GM18520 (cell line): ENCODE data around the gene GNB2.
"Not testable (repeated sequence)": the region's sequence is repeated elsewhere in the genome, so short reads cannot be mapped to it uniquely, and the experiment has no call there.

Experiments
- ATAC-seq: cut with Tn5 transposase; IDR thresholded peaks from one replicate; pipeline ENCODE4 v1.9.1; 2021; ENCODE audit not compliant: unreplicated experiment

GNB2 gene

DNA sequence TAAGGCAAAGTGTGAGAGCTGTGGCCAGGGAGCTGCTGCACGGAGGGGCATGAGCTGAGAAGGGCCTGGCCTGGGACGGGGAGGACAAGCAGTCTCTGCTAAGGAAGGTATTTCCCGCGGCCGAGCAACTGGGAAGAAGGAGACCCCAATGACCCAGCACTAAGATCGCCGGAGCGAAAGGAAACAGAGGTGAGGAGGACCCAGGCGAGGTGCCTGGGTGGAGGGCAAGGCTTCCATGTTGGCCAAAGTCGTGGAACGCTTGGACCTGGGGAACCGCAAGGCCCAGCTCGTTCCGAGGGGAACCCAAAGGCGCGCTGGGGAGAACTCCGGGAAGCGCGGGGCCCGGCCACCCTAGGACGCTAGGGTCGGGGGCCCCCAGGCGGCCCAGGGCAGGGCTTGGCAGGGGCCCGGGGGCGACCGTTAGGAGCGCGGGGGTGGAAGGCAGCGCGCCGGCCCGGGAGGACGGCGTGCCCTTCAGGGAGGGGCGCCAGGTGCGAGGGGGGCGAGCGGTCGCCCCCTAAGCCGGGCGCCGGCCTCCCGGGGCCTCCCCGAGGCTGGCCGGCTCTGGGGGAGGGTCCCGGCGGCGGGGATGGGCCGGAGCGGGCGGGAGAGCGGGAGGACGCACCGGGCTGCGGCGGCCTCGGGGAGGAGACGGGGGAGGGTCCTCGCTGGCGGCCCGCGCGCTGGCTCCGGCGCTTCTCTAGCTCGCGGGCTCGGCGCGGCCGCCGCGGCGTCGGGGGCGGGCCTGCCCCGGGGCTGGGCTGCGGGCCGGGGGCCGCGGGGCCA, 20.0 kb downstream of the GNB2 start:
- peak; percentile 17 for ATAC-seq

GRCh38 chr7:100694098-100694745, 20.7 kb downstream of the GNB2 start, which contains the start of gene GIGYF1:
Gene GIGYF1 (minus strand): TSS chr7:100694250. CDS start chr7:100688238, 6,012 bp downstream.
- ATAC-seq: peak; percentile 45

DNA sequence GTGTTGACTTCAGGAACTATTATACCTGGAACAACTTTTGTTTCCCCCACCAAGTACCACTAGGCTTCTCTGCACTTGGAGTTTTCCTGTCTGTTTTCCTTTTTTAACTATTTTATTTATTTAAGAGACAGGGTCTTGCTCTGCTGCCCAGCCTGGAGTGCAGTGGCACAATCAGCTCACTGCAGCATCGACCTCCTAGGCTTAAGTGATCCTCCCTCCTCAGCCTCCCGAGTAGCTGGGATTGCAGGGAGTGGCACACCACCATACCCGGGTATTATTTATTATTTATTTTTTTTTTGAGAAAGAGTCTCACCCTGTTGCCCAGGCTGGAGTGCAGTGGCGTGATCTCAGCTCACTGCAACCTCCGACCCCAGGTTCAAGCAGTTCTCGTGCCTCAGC, 22.6 kb downstream of the GNB2 start:
- ATAC-seq: no peak

- ATAC-seq: no peak
These were observed 25.5 kb downstream of the GNB2 start for GRCh38 chr7:100699018-100699417.

- not testable (repeated sequence) for ATAC-seq
These were observed 27.5 kb downstream of the GNB2 start for GRCh38 chr7:100701089-100701488.

- ATAC-seq: peak; percentile 34
These were observed 31.8 kb downstream of the GNB2 start for GRCh38 chr7:100705320-100705752.

DNA sequence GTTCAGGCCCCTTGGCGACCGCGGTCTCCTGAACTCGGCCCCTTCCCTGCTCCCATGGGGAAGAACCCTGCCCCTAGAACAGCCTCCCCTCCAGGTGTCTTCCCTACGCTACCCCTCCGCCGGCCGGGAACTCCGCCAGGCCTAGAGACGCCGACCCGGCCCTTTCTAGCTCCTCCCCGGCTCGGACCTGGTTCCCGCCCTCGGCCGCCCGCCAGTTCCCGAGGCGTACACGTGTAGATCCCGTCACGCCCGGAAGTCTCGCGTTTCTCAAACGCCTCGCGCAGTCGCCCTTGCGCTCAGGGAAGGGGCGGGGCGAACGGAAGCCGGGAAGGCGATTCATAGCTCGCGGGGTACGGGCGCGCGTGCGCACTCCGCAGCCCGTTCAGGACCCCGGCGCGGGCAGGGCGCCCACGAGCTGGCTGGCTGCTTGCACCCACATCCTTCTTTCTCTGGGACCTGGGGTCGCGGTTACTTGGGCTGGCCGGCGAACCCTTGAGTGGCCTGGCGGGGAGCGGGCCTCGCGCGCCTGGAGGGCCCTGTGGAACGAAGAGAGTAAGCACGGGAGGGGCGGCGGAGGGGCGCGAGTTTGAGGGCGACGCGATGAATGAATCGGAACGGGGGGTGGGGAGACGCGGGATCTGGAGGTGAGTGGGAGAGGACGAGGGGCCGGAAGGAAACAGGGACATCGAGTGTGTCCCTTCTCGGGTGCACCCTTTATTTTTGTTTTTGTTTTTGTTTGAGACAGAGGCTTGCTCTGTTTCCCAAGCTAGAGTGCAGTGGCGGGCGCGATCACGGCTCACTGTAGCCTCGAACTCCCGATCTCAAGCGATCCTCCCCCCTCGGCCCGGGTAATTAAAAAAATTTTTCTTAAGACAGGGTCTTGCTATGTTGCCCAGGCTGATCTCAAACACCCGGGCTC, 32.5 kb downstream of the GNB2 start, which contains the start of gene POP7:
Gene POP7 (plus strand): TSS at position 369 of the 919 bp plus-strand sequence. CDS start 710 bp downstream, outside the sequence.
- peak; percentile 86 for ATAC-seq

- ATAC-seq: no peak
These were observed 33.3 kb downstream of the GNB2 start for GRCh38 chr7:100706672-100707311.

DNA sequence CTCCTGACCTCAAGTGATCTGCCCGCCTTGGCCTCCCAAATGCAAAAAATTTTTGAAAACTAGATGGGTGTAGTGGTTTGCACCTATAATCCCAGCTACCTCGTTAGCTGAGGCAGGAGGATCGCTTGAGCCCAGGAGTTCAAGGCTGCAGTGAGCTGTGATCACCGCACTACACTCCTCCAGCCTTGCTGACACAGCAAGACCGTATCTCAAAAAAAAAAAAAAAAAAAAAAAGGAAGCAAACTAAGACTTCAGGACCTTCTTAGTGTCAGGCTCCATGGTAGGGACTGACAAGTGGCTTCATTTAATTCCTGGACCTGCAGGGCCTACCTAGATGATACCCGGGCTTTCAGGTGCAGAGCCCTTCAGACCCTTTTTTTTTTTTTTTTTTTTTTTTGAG, 34.9 kb downstream of the GNB2 start:
- ATAC-seq: no peak

DNA sequence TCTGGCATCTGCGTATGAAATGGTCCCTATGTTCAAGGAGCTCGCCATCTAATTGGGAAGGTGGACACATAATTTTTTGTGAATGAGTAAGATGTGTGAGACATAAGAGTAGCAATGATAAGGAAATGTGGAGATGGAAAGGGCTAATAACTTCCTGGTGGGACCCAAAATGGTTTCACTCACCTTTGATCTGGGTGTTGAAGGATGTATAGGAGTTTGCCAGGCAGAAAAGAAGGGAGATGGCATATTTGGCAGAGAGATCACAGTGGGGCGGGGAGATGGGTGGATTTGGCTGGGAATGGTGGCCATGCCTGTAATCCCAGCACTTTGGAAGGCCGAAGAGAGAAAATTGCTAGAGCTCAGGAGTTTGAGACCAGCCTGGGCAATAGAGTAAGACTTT, 36.9 kb downstream of the GNB2 start:
- no peak for ATAC-seq

GRCh38 chr7:100711369-100711768, 37.8 kb downstream of the GNB2 start:
- ATAC-seq: no peak

- no peak for ATAC-seq
These were observed 41.2 kb downstream of the GNB2 start for GRCh38 chr7:100714725-100715124.

GRCh38 chr7:100717073-100717472, 43.5 kb downstream of the GNB2 start:
- not testable (repeated sequence) for ATAC-seq

GRCh38 chr7:100719523-100720278, 46.2 kb downstream of the GNB2 start:
- ATAC-seq: no peak

DNA sequence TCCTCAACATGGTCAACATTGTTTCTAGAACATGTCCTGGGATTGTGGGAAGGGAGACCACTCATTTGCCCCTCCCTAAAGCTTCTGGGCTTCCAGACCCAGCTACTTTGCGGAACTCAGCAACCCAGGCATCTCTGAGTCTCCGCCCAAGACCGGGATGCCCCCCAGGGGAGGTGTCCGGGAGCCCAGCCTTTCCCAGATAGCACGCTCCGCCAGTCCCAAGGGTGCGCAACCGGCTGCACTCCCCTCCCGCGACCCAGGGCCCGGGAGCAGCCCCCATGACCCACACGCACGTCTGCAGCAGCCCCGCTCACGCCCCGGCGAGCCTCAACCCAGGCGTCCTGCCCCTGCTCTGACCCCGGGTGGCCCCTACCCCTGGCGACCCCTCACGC, 46.7 kb downstream of the GNB2 start, which contains the start of gene EPO:
Gene EPO (plus strand): TSS at position 190 of the 392 bp plus-strand sequence. CDS start 513 bp downstream, outside the sequence.
- no peak for ATAC-seq

DNA sequence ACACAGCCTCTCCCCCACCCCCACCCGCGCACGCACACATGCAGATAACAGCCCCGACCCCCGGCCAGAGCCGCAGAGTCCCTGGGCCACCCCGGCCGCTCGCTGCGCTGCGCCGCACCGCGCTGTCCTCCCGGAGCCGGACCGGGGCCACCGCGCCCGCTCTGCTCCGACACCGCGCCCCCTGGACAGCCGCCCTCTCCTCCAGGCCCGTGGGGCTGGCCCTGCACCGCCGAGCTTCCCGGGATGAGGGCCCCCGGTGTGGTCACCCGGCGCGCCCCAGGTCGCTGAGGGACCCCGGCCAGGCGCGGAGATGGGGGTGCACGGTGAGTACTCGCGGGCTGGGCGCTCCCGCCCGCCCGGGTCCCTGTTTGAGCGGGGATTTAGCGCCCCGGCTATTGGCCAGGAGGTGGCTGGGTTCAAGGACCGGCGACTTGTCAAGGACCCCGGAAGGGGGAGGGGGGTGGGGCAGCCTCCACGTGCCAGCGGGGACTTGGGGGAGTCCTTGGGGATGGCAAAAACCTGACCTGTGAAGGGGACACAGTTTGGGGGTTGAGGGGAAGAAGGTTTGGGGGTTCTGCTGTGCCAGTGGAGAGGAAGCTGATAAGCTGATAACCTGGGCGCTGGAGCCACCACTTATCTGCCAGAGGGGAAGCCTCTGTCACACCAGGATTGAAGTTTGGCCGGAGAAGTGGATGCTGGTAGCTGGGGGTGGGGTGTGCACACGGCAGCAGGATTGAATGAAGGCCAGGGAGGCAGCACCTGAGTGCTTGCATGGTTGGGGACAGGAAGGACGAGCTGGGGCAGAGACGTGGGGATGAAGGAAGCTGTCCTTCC, 47.3 kb downstream of the GNB2 start:
- ATAC-seq: no peak

- no peak for ATAC-seq
These were observed 47.9 kb downstream of the GNB2 start for GRCh38 chr7:100721505-100721812.

DNA sequence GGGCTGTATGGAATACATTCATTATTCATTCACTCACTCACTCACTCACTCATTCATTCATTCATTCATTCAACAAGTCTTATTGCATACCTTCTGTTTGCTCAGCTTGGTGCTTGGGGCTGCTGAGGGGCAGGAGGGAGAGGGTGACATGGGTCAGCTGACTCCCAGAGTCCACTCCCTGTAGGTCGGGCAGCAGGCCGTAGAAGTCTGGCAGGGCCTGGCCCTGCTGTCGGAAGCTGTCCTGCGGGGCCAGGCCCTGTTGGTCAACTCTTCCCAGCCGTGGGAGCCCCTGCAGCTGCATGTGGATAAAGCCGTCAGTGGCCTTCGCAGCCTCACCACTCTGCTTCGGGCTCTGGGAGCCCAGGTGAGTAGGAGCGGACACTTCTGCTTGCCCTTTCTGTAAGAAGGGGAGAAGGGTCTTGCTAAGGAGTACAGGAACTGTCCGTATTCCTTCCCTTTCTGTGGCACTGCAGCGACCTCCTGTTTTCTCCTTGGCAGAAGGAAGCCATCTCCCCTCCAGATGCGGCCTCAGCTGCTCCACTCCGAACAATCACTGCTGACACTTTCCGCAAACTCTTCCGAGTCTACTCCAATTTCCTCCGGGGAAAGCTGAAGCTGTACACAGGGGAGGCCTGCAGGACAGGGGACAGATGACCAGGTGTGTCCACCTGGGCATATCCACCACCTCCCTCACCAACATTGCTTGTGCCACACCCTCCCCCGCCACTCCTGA, 49.1 kb downstream of the GNB2 start:
- no peak for ATAC-seq
